ENCODE results near the gene HIPK4. TPM values are rescaled to one million over a fixed set of nuclear protein-coding genes. Genes with fewer than 3 reads are reported as not detected.

Gene HIPK4
- total RNA-seq, 4 donors from 2014 or later = 0.39 to 0.60 TPM; not detected in 2

- TF ChIP-seq EP300 (IDR thresholded peaks at IDR 0.05) (no peak), POLR2A (IDR thresholded peaks at IDR 0.05) (no peak), CTCF (IDR thresholded peaks at IDR 0.05) (no peak)
- no peak for DNase-seq (ENCODE audit: low spot score in 2 of 2)
- Histone ChIP-seq H3K9me3 (no peaks in the 10 kb centered on the region), H3K27me3 (no peaks in the 10 kb centered on the region), H3K27ac (no peak overlapping the region), H3K36me3 (peaks cover 0 to 27% (median 0%) of the 10 kb centered on the region in 3 donors), H3K4me3 (no peak overlapping the region), H3K4me1 (peaks cover 0 to 25% (median 8%) of the 10 kb centered on the region in 4 donors)
- WGBS, 2 donors = 77 to 87% methylated on average over 7 of the region's 7 CpGs
These were observed 45.6 kb downstream of the HIPK4 start for GRCh38 chr19:40344422-40344821.

GRCh38 chr19:40342644-40343311, 47.2 kb downstream of the HIPK4 start:
- Histone ChIP-seq H3K36me3 (peaks cover 0 to 36% (median 0%) of the 10 kb centered on the region in 3 donors), H3K27me3 (no peaks in the 10 kb centered on the region), H3K4me3 (no peak overlapping the region), H3K27ac (no peak overlapping the region), H3K9me3 (no peaks in the 10 kb centered on the region), H3K4me1 (peaks cover 0 to 17% (median 3%) of the 10 kb centered on the region in 4 donors)
- DNase-seq (ENCODE audit: low spot score in 2 of 2) = no peak
- WGBS, 2 donors = 83 to 85% methylated on average over 11 of the region's 11 CpGs
- TF ChIP-seq CTCF (IDR thresholded peaks at IDR 0.05) (no peak), EP300 (IDR thresholded peaks at IDR 0.05) (no peak), POLR2A (IDR thresholded peaks at IDR 0.05) (no peak)

- Histone ChIP-seq H3K9me3 (no peaks in the 10 kb centered on the region), H3K4me3 (no peak overlapping the region), H3K36me3 (peaks cover 0 to 36% (median 0%) of the 10 kb centered on the region in 3 donors), H3K27ac (no peak overlapping the region), H3K27me3 (no peaks in the 10 kb centered on the region), H3K4me1 (peaks cover 0 to 8% (median 0%) of the 10 kb centered on the region in 4 donors)
- DNase-seq (ENCODE audit: low spot score in 2 of 2) = no peak
- 72 to 80% methylated on average over 8 to 9 of the region's 9 CpGs for WGBS, 2 donors
- TF ChIP-seq CTCF (IDR thresholded peaks at IDR 0.05) (no peak), EP300 (IDR thresholded peaks at IDR 0.05) (no peak), POLR2A (IDR thresholded peaks at IDR 0.05) (no peak)
These were observed 48.1 kb downstream of the HIPK4 start for GRCh38 chr19:40341601-40342482.

GRCh38 chr19:40339018-40339728, 50.8 kb downstream of the HIPK4 start:
- H3K4me1 ChIP-seq = peaks cover 0 to 6% (median 0%) of the 10 kb centered on the region in 4 donors
- TF ChIP-seq POLR2A (IDR thresholded peaks at IDR 0.05) (no peak), CTCF (IDR thresholded peaks at IDR 0.05) (no peak), EP300 (IDR thresholded peaks at IDR 0.05) (no peak)
- WGBS, 2 donors = 88 to 95% methylated on average over 4 of the region's 4 CpGs
- no peak overlapping the region for H3K4me3 ChIP-seq
- H3K27ac ChIP-seq = no peak overlapping the region
- H3K36me3 ChIP-seq = peaks cover 0 to 60% (median 5%) of the 10 kb centered on the region in 3 donors
- no peaks in the 10 kb centered on the region for H3K9me3 ChIP-seq
- no peaks in the 10 kb centered on the region for H3K27me3 ChIP-seq
- no peak for DNase-seq (ENCODE audit: low spot score in 2 of 2)
